ENCODE results near the gene DBNL.

- TF ChIP-seq GATA3 (IDR thresholded peaks at IDR 0.05; ENCODE audit: low read depth, low read length): no peak
- no peak for TF ChIP-seq GATA2 (IDR thresholded peaks at IDR 0.05; ENCODE audit: low read depth, low read length)
Measured at GRCh38 chr7:44061645-44062179, 17.2 kb downstream of the DBNL start.

Measured in SH-SY5Y (cell line).